ENCODE results near the gene CCDC183.
"Not testable (repeated sequence)": the region's sequence is repeated elsewhere in the genome, so short reads cannot be mapped to it uniquely, and the experiment has no call there.

CCDC183 gene

GRCh38 chr9:136803009-136803550 is 6.9 kb downstream of the CCDC183 start:
- FAIRE-seq, result not testable (repeated sequence)

- no peak for FAIRE-seq
These were observed 7.7 kb downstream of the CCDC183 start for GRCh38 chr9:136803551-136804508.

- no peak for FAIRE-seq
These were observed 8.5 kb downstream of the CCDC183 start for GRCh38 chr9:136804509-136805206.

GRCh38 chr9:136805207-136805740 is 9.1 kb downstream of the CCDC183 start:
- FAIRE-seq, result no peak

- no peak for FAIRE-seq
These were observed 9.9 kb downstream of the CCDC183 start for GRCh38 chr9:136806067-136806466.

GRCh38 chr9:136806631-136807201 is 10.6 kb downstream of the CCDC183 start:
- no peak for FAIRE-seq

- FAIRE-seq, result no peak
These were observed 11.3 kb downstream of the CCDC183 start, which contains the start of gene RABL6 for GRCh38 chr9:136807281-136808074. Gene RABL6, plus strand, starts transcription at chr9:136807948. Its CDS starts 249 bp downstream, at chr9:136808197.

- FAIRE-seq, result no peak
These were observed 12.1 kb downstream of the CCDC183 start for GRCh38 chr9:136808075-136808805.

GRCh38 chr9:136808806-136809158 is 12.6 kb downstream of the CCDC183 start:
- FAIRE-seq, result no peak

GRCh38 chr9:136814725-136815421 is 18.7 kb downstream of the CCDC183 start:
- no peak for FAIRE-seq

GRCh38 chr9:136815422-136815782 is 19.3 kb downstream of the CCDC183 start:
- no peak for FAIRE-seq

GRCh38 chr9:136820971-136821825 is 25.1 kb downstream of the CCDC183 start:
- FAIRE-seq, result no peak

GRCh38 chr9:136821826-136822544 is 25.8 kb downstream of the CCDC183 start:
- FAIRE-seq, result no peak

- no peak for FAIRE-seq
These were observed 27.3 kb downstream of the CCDC183 start for GRCh38 chr9:136823136-136824046.

GRCh38 chr9:136824496-136825225 is 28.5 kb downstream of the CCDC183 start:
- FAIRE-seq, result no peak

- no peak for FAIRE-seq
These were observed 29.4 kb downstream of the CCDC183 start for GRCh38 chr9:136825295-136826187.
